Adrenal gland (tissue), 5 donors: Measurements from ENCODE around the gene SLC17A4.

Source experiments
- CTCF ChIP-seq, 6 experiments: fragments of 450-650 bp in 4 of 6; fragments of 200-600 bp in 2 of 6; sonication (generic) in 1 of 6; IDR thresholded peaks; 1 replicate in 5 of 6; 2 replicates in 1 of 6; pipeline versions ENCODE4 v1.5.1 to v1.8.0; 2016 to 2021; ENCODE audit warnings: antibody characterized with exemption in 6 of 6, mild to moderate bottlenecking in 2 of 6, moderate library complexity in 1 of 6
- POLR2A ChIP-seq, 2 donors: fragments of 450-650 bp; IDR thresholded peaks; one replicate each; pipeline ENCODE4 v1.6.1; 2017; ENCODE audit warnings: antibody characterized with exemption in 2 of 2, mild to moderate bottlenecking in 2 of 2, moderate library complexity in 1 of 2
- donor health status: DM: no; HTN: no; CAD: no.

GRCh38 chr6:25774120-25774715, 19.7 kb downstream of the SLC17A4 start:
- no peak for TF ChIP-seq CTCF (IDR thresholded peaks at IDR 0.05)
- no peak for TF ChIP-seq POLR2A (IDR thresholded peaks at IDR 0.05)
